GDM1 (cell line): ENCODE results near the gene TNK2.

Source experiments
- DNase-seq: peaks from one replicate; lab custom pipeline; 2025; lab: John Stamatoyannopoulos, UW

Gene TNK2

DNA sequence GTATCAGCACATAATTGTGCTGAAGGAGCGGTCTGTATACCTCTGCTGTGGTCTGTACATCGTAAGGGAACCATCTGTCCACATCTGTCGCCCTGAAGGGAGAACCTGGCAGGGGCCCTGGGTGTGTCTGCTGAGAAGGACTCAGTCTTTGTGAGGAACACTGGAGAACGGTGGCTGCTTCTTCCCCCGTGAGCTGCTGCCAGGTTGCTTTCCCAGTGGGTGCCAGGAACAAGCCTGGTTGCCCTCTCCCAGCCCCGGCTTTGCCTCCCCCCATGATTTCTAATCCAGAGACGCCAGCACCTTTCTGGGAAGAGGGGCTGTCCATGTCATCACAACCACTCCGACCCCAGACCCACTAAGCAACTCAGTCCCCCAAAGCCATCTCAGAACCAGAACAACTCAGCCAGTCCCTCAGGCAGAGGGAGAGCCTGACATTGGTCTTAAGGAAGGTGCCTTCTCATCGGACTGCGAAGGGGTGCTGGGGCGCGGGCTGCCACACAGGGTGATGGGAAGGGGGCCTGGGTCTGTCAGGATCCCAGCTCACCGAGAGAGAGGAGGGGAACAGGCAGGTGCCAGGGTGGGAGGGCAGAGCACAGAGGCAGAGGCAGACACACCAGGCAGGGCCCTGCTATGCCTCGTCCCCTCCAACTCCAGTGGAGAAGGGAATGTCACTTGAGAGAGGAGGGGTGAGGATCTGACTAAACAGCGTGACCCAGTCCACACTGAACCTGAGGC is 8.5 kb downstream of the TNK2 start:
- DNase-seq, result no peak

DNA sequence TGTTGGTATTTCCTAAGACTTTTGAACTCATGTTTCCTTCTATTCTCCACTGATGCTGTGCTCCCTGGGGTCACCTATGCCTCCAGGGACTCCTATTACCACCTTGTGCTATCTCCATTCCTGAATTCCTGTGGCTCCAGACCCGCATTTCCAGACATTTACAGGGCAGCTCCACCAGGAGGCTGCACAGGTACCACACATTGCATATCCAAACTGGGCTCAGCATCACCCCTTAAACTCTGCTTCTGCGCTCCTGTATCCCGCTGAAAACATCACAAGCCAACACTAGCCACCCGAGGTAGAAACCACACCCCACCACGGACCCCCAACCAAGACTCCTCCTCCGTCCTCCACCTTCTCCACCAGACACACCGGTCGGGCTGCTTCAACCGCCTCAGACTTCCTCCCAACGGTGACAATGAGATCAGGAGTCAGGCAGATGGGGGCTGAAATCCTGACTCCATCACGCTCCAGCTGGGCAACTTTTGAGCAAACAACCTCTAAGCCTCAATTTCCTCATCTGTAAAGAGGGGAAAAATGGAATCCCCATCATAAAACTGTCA is 10.4 kb downstream of the TNK2 start:
- peak; percentile 22 for DNase-seq

DNA sequence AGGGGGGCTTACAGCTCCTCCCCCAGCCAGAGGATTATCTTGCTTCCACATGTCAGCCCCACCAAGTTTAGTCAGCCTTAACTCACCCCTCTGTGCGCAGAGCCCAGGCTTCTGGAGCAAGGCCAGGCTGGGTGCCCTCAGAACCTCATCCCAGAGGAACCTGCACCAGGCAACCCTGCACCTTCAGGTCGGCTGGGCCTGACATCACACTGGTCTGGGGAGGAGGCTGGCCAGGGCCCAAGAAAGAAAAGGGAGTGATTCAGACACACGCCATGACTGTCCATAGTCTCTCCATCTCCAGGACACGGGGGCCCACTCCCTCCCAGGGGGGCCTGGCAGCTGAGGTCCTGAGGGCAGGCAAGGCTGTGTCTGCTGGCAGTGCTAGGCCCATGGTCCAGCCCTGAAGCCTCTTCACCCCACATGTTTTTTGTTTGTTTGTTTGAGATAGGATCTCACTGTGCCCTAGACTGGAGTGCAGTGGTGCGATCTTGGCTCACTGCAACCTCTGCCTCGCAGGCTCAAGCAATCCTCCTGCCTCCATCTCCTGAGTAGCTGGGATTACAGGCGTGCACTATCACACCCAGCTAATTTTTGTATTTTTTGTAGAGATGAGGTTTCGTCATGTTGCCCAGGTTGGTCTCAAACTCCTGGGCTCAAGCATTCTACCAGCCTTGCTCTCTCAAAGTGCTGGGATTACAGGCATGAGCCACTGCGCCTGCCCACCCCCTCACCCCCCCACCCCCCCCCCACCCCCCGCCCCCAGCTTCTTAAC is 11.1 kb downstream of the TNK2 start:
- no peak for DNase-seq

DNA sequence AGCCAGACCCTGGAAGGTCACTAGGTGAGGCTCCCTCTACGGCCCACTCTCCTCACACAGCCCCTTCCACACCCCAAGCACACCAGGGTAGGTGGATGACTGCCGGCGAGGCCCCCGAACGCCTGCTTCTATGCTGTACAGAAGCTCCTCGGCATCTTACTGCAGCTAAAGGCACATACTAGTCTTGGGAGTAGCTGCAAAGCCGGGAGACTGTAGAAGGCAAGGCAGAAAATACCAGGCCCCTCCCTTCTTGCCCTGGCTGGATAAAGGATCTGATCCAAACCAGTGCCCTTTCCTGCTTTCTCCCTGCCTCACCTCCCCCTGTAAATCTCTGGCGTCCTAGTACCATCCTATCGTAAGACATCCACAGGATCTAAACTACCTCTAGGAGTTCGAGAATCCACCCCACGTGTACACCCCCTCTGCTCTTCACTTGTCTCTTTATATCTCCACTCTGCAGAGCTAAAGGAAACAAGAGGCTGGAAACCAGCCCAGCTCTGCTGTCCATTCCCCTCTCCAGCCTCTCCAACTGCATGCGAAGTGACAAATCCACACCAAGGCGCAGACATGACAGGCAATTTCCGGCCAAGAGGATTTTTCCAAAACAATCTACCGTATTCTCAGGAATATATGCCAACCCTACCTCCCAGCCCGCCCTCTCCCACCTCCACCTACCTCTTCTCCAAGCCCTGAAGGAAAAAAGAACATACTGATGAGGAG is 11.8 kb downstream of the TNK2 start:
- DNase-seq, result no peak

DNA sequence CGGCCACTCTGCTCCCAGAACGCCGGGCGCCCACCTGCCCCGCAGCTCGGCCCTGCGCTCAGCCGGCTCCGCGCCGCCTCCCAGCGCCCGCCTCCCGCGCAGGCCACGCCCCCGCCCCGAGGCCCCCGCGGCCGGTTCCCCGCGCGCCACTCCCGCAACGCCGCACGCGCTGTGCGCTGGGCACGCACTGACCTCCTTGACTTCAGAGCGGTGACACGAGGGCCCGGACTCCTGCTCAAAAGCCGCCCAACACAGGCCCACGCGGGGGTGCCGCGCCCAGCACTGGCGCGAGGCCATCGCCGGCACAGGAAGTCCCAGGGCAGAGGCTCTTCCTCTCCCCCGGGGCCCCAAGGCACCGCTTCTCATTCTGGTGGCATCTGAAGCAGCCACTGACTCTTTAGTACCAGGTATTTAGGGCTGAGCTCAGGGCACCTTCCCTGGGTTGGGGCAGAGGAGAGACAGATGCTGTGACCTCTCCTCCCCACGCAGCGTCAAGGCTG is 12.4 kb downstream of the TNK2 start:
- DNase-seq, result peak; percentile 77

DNA sequence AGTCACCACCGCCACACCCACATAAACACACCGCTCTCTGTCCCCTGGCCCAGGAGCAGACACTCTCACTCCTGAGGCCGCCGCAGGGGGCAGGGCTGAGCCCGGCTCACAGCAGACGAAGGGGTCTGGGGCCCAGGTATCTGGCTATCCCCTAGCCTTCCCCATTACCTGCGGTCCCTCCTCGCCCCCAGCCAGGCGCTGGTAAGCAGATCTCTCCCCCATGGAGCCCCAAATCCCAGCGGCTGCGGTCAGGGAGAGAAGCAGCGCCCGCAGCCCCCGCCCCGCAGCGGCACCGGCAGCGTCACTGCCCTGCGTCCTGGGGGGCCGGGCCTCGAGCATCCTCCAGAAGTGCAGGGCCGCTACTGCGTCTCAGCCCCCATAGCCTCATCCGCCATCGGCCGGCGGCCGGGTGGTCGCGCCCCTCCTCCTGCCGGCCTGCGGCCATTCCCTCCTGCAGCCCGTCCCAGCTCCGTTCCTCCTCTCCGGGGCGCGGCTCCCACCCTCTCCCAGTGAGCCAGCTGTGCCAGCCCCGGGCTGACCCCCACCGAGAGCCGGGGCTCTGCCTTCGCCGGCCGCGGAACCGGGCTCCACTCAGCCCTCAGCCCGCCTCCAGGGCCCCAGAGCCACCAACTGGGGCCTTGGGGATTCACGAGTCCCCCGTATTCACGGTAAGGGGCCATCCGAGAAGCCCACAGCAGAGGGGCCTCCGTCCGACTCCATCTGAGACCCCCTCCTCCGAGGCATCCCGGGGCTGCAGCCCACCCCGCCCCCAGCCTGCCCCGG is 13.1 kb downstream of the TNK2 start:
- peak; percentile 30 for DNase-seq

DNA sequence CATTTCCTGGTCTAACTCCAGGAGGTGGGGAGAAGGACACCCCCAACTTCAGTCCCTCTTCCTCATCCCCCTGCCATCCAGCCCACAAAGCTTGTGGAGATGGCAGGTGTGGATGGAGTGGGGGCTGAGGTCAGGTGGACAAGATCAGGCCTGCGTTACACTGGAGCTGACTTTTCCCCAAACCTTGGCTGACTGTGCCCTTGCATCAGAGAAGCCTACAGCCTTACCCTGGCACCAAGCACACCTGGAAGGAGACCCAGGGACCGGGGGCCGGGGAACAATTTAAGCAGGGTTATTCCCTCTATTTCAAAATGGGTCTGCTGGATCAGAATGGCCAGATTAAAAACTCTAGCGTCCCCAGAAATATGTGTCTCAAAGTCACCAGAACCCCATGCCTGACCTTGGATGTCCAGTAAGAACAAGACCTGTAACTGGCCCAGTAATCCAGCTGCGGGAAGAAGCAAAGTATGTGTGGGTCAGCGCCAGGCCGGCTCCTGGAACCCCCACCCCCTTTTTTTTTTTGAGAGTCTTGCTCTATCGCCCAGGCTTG is 14.4 kb downstream of the TNK2 start:
- no peak for DNase-seq

DNA sequence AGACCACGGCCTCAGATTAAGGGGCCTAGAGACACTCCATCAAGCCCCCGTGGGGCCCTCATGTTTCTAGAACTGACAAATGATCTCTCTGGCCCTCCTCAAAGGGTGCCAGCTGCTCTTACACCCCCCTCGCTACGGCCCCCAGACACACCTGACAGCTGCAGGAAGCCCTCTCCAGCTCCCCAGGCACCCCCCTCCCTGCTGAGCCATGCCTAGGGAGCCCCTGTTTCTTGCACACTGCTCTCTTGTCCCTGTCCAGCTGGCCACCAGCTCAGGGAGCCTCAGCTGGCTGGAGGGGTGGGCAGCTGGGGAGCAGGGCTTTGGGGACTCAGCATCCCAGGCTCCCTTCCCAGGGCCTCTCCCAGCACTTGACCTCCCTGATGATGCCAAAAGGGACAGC is 14.8 kb downstream of the TNK2 start:
- DNase-seq, result no peak

DNA sequence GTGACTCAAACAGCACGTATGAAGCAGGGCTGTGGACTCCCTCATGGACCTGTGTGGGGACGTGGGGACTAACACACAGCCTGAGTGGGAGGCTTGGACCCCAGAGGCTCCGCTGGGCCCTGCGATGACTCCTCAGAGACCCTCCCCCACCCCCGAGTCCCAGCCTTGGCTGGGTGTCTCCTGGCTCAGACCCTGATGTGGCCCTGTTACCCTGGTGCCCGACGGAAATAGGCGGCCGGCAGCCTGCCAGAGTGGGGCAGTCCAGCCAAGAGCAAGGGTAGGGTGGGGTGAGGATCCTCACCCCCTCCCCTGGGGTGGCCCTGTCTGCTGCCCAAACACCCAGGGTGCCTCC is 15.3 kb downstream of the TNK2 start:
- DNase-seq, result no peak

DNA sequence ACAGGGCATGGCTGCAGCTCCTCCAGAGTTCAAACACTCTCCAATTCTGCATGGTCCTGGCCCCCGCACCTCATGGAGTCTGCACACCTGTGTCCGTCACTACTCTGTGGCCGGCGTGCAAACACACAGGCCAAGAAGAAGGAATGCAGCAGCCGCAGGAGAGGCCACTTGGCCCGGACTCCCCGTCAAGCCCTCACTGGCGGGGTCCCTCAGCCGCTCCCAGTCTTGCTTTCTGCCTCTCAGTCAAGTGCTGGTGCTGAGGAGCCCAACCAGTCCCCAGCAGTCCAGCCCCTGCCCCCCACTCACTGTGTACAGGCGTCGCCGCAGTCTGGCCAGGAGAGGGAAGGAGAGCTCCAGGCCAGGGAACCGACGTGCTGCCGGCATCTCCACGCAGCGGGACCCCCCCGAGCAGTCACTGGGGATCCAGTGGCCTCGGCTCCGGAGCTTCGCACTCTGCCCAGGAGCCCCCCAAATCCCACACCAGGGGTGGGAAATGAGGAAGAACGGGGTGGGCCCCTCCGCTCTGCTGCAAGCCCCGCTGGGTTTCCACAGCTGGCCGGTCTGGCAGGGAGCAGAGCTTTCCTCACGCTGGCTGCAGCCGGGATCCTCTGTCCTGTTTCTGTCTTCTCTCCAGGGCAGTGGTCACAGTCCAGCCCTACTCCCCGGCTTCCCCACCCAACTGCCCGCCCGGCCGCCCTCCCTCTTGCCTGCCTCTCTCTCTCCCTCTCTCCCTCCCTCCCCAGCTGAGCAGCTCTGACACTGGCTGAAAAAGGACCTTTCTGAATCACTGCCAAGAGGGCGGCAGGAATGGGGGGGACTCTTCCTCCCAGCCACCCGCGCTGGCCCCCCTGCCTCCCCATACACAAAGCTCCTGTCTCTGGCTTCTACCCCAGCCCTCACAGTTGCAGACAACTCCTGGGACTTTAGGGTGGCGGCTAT is 16.0 kb downstream of the TNK2 start:
- DNase-seq, result no peak

DNA sequence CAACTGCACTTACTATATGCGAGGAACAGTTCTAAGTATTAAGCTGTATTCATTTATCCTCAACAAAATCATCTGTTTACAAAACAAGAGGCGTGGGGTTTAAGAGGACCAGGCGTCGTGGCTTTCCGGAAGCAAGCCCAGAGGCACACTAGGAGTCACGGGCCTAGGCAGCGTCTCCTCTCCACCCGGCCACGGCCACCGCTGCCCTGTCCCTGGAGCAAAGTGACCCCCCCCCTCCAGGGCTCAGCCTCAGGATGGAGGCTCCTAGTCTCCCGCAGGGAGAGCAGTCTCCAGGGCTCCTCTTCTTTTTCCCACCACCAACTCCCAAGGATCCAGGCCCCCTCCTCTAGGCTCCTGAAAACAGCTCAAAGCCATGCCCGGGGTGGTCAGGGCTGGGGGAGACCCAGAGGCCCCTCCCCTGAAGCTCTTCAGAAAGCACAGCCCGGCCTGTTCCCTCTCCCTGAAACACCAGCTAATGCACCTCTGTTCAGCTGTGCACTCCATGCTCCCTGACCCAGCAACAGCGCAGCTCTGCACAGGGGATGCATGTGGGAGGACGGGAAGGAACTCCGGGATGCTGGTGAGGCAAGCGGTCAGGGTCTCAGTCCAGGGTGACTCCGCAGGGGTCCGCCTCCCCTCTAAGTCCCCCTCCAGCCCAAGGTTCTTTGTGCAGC is 16.8 kb downstream of the TNK2 start:
- DNase-seq, result no peak

DNA sequence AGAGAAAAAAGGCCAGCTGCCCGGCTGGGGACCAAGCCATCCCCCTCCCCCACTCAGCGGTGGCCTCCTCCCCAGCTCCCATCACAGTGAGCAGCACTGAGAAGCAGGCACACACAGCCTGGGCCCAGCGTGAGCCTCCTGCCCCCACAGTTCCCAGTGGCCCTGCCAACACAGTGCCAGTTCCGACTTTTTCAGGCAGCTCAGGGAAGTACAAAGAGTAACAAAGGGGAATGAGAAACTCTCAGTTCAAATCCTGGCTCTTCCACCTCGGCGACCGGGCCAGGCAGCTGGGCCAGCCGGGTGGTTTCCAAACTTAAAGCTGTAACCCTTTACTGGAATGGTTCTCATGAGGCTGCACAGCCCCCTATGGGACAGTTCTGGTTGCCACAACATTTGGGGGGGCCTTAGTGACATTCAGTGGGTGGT is 18.5 kb downstream of the TNK2 start:
- DNase-seq, result no peak

DNA sequence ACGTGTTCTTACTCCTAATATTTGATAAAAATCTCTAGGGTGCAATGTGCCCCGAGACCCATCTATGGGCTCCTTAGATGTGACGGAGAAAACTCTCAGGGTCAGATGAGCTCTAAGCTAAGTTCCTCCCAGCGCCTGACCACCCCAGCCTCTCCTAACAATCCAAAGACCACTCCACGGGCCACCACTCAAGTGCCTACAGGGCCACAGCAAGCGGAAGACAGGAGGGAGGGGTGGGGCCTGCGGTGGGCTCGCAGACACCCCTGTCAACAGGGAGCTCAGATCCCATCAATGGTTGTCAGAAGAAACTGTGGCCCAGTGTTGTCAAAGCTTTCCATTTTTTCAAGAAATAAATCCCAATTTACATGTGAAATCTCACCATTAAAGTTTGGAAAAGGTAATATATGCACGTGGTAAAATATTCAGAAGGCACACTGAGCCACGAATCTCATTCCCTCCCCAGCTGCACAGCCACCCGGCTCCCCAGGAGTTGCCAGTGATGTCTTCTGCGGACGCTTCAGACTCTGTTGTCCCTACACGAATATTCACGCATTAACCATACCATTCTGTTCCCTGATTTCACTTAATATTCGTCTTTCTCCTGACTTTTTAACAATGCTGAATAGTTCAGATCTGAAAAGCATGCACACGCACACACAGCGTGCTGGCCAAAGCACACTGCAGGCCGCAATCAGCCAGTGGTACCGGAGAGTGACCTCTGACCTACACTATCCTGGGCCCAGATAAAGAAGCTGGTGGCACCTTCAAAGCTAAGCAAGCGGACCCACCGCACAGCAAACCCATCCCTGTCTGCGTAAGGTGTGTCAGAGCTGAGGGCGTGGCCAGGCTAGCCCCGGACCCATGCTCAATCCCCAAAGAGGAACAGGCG is 19.1 kb downstream of the TNK2 start:
- DNase-seq, result no peak

DNA sequence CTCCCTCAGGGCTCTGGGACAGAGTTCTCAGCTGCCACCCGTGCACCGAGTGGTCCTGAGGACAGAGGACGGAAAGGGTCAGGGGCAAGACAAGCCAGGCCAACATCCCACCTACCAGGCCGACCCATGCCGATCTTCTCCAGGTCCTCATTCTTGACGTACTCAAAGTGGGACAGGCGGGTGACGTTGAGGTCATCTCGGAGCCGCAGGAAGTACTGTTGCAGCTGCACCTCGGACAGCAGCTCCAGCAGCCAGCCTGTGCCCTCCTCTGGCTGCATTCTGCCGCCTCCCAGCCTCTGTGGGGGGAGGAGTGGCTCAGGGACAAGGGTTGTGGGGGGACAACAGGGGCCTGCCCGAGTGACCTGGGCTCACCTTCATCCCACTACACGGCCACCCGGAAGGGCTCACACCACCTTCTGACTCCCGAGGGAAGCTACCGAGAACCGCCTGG is 20.0 kb downstream of the TNK2 start:
- no peak for DNase-seq

DNA sequence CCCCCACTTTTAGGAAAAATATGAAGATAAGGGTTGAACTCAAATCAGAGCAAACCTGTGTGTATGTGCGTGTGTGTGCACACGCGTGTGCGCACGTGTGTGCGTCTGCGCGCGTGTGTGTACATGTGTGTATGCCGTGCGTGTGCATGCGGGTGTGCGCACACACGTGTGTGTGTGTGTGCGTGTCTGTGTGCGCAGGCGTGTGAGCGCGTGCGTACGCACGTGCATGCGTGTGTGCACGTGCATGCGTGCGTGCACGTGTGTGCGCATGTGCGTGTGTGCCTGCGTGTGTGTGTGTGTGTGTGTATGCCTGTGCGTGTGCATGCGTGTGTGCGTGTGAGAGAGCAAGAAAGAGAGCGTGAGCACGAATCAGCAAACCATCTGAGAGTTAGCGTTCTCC is 20.7 kb downstream of the TNK2 start:
- no peak for DNase-seq

DNA sequence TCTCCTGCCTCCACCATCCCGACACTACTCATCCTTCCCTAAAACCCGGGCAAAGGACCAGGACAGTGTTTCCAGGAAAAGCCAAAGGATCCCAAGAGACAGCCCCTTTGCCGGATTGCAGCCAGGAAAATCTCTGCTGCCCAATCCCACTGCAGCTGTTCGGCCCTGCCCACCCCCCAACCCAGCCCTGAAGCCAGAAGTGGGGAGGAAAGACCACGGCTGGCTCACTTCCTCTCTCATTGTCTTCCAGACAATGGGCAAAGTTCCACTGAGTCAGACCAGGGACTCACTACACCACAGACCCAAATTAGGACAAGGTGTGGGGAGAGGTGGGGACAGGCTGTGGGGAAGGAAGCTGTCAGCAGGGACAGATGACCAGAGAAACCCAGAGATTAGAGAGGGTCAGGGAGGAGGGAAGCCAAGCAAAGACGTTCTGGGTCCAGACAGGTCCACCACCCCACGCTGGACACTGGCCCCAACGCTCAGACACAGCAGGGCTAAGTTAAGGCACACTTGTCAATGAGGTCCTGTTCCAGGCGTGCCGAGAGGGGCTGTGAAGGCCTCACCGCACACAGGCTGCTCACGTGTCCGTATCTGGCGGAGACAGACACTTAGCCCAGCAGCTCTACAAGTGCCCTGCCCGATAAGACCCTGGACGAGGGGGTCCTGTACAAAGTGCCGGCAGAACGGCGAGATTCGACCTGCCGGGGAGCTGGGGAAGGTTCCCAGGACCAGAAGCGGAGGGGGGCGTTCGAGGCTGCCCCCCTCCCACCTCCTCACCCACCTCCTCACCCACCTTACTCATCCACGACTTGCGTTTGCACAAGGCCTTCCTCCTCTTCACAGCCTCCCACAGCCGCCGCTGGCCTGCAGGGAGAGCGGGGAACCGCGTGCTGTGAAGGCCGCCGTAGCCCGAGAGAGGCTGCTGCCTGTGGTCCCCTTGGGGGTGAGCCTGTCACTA is 21.9 kb downstream of the TNK2 start:
- DNase-seq, result no peak
